H1 (cell line): ENCODE data around the gene PRG3. TPM values are rescaled to one million over a fixed set of nuclear protein-coding genes. Genes with fewer than 3 reads are reported as not detected.

ENCODE experiments used
- CTCF ChIA-PET: fragments of 300-600 bp; sonication (Branson Sonifier 250); formaldehyde crosslinking; loops from one replicate; lab custom pipeline; 2021; ENCODE audit not compliant: partially characterized antibody; lab: Charles Lee
- POLR2A ChIA-PET: fragments of 300-600 bp; sonication (Branson Sonifier 250); formaldehyde crosslinking; loops from one replicate; lab custom pipeline; 2021; ENCODE audit warnings: inconsistent platforms; ENCODE audit not compliant: partially characterized antibody; lab: Charles Lee
- DNase-seq, 2 experiments: peaks; one replicate each; pipeline versions ENCODE4 v3.0.0 to v3.0.0-alpha.2; 2010 to 2022; ENCODE audit warnings: low spot score in 2 of 2, low read depth in 1 of 2, mixed read lengths in 1 of 2
- FAIRE-seq: peaks from 2 replicates; lab custom pipeline; 2011; peaks lifted over from hg19 to GRCh38; lab: Jason Lieb, UNC
- H2AFZ ChIP-seq: 2 replicates; pipeline ENCODE4 v1.8.1; 2012; ENCODE audit warnings: low read length, inconsistent platforms
- H2AK5ac ChIP-seq: 2 replicates; pipeline ENCODE4 v1.6.1; 2013; ENCODE audit warnings: low read depth, low read length
- H2BK120ac ChIP-seq: replicated peaks from 2 replicates; pipeline ENCODE3; 2013; ENCODE audit warnings: low read depth, low read length, inconsistent platforms
- H2BK12ac ChIP-seq: 2 replicates; pipeline ENCODE4 v1.6.1; 2013; ENCODE audit warnings: low read depth, low read length
- H2BK15ac ChIP-seq: 2 replicates; pipeline ENCODE4 v1.6.1; 2013; ENCODE audit warnings: low read length
- H2BK20ac ChIP-seq: 2 replicates; pipeline ENCODE4 v1.6.1; 2013; ENCODE audit warnings: low read length
- H2BK5ac ChIP-seq: 2 replicates; pipeline ENCODE4 v1.6.1; 2013; ENCODE audit warnings: low read depth, low read length
- H3K14ac ChIP-seq: 2 replicates; pipeline ENCODE4 v1.6.1; 2013; ENCODE audit warnings: inconsistent platforms; ENCODE audit not compliant: insufficient read length
- H3K18ac ChIP-seq: 2 replicates; pipeline ENCODE4 v1.6.1; 2013; ENCODE audit warnings: low read length; ENCODE audit errors: extremely low read depth
- H3K23ac ChIP-seq: 2 replicates; pipeline ENCODE4 v1.6.1; 2013; ENCODE audit warnings: inconsistent platforms; ENCODE audit not compliant: insufficient read length
- H3K23me2 ChIP-seq: 2 replicates; pipeline ENCODE4 v1.6.1; 2013; ENCODE audit warnings: low read depth, low read length
- H3K27ac ChIP-seq: 2 replicates; pipeline ENCODE4 v1.6.1; 2011; ENCODE audit warnings: low read depth, low read length, inconsistent platforms
- H3K27me3 ChIP-seq, 4 experiments: replicated peaks in 1 of 4; 1 replicate in 1 of 4; 2 replicates in 3 of 4; pipeline versions ENCODE4 v1.6.1 to v1.8.1; 2011 to 2013; ENCODE audit warnings: low read length in 3 of 4, mild to moderate bottlenecking in 3 of 4, inconsistent platforms in 2 of 4, mixed read lengths in 2 of 4, moderate library complexity in 1 of 4; ENCODE audit not compliant: control insufficient read depth in 3 of 4, insufficient read depth in 3 of 4; ENCODE audit errors: extremely low read depth in 1 of 4
- H3K36me3 ChIP-seq, 4 experiments: 2 replicates each; pipeline versions ENCODE4 v1.6.1 to v1.8.1; 2011 to 2013; ENCODE audit warnings: mild to moderate bottlenecking in 4 of 4, low read length in 3 of 4, moderate library complexity in 2 of 4, control low read depth in 1 of 4, inconsistent platforms in 1 of 4; ENCODE audit not compliant: insufficient read depth in 4 of 4, control insufficient read depth in 2 of 4
- H3K4ac ChIP-seq: replicated peaks from 2 replicates; pipeline ENCODE3; 2013; ENCODE audit warnings: low read length, low read depth, mixed read lengths, inconsistent platforms; ENCODE audit not compliant: insufficient read length
- H3K4me1 ChIP-seq, 4 experiments: replicated peaks in 1 of 4; 1 replicate in 1 of 4; 2 replicates in 3 of 4; pipeline versions ENCODE4 v1.6.1 to v1.8.1; 2011 to 2013; ENCODE audit warnings: low read length in 3 of 4, inconsistent platforms in 2 of 4, mixed read lengths in 1 of 4; ENCODE audit not compliant: insufficient read depth in 4 of 4, control insufficient read depth in 3 of 4
- H3K4me2 ChIP-seq, 2 experiments: 2 replicates each; pipeline versions ENCODE4 v1.6.1 to v1.8.1; 2011 to 2013; ENCODE audit warnings: low read depth in 2 of 2, low read length in 2 of 2, control low read depth in 1 of 2, inconsistent platforms in 1 of 2, mild to moderate bottlenecking in 1 of 2; ENCODE audit not compliant: insufficient read depth in 1 of 2
- H3K4me3 ChIP-seq, 4 experiments: fragments of 200-600, 300-600 bp in 1 of 4; sonication (generic), shearing (Covaris generic), sonication (Bioruptor Twin) in 1 of 4; 2 replicates each; pipeline versions ENCODE4 v1.5.1 to v1.8.1; 2011 to 2016; ENCODE audit warnings: low read length in 4 of 4, low read depth in 3 of 4, control low read depth in 2 of 4, inconsistent platforms in 2 of 4, mild to moderate bottlenecking in 2 of 4, mixed read lengths in 1 of 4, moderate library complexity in 1 of 4; ENCODE audit not compliant: insufficient read depth in 2 of 4; ENCODE audit errors: extremely low read depth in 1 of 4
- H3K56ac ChIP-seq: replicated peaks from 2 replicates; pipeline ENCODE3; 2013; ENCODE audit warnings: low read depth, mild to moderate bottlenecking, mixed read lengths, low read length, inconsistent platforms; ENCODE audit not compliant: insufficient read length
- H3K79me1 ChIP-seq: 2 replicates; pipeline ENCODE4 v1.6.1; 2013; ENCODE audit warnings: low read depth, low read length, control low read depth
- H3K79me2 ChIP-seq, 2 experiments: 2 replicates each; pipeline versions ENCODE4 v1.6.1 to v1.8.1; 2012 to 2013; ENCODE audit warnings: low read length in 2 of 2, mild to moderate bottlenecking in 2 of 2, inconsistent platforms in 1 of 2; ENCODE audit not compliant: insufficient read depth in 2 of 2, control insufficient read depth in 1 of 2
- H3K9ac ChIP-seq, 4 experiments: replicated peaks in 1 of 4; 1 replicate in 1 of 4; 2 replicates in 3 of 4; pipeline versions ENCODE4 v1.6.1 to v1.8.1; 2011 to 2013; ENCODE audit warnings: low read depth in 3 of 4, low read length in 3 of 4, control low read depth in 2 of 4, mild to moderate bottlenecking in 2 of 4, moderate library complexity in 2 of 4, inconsistent platforms in 1 of 4; ENCODE audit errors: extremely low read depth in 1 of 4
- H3K9me3 ChIP-seq, 2 experiments: 2 replicates each; pipeline versions ENCODE4 v1.6.1 to v1.8.1; 2012 to 2013; ENCODE audit warnings: mild to moderate bottlenecking in 2 of 2, moderate library complexity in 2 of 2, control low read depth in 1 of 2, inconsistent platforms in 1 of 2, low read depth in 1 of 2, low read length in 1 of 2, mixed read lengths in 1 of 2; ENCODE audit not compliant: insufficient read depth in 2 of 2
- H4K20me1 ChIP-seq, 2 experiments: replicated peaks in 1 of 2; 2 replicates each; pipeline versions ENCODE3 to v1.8.1; 2011 to 2013; ENCODE audit warnings: inconsistent platforms in 2 of 2, low read length in 2 of 2, mild to moderate bottlenecking in 1 of 2; ENCODE audit not compliant: insufficient read depth in 2 of 2, control insufficient read depth in 1 of 2
- H4K5ac ChIP-seq: 2 replicates; pipeline ENCODE4 v1.6.1; 2013; ENCODE audit warnings: low read length, low read depth, mixed read lengths, inconsistent platforms; ENCODE audit not compliant: insufficient read length
- H4K8ac ChIP-seq: 2 replicates; pipeline ENCODE4 v1.8.0; 2013; ENCODE audit warnings: mild to moderate bottlenecking, moderate library complexity, low read length, inconsistent platforms; ENCODE audit not compliant: insufficient read depth; ENCODE audit errors: extremely low read depth
- H4K91ac ChIP-seq: replicated peaks from 2 replicates; pipeline ENCODE3; 2013; ENCODE audit warnings: low read length, mixed read lengths, inconsistent platforms; ENCODE audit not compliant: insufficient read length
- BACH1 ChIP-seq: IDR thresholded peaks from 2 replicates; pipeline ENCODE4 v1.6.1; 2012; ENCODE audit warnings: low read length, improper control_type of control experiment
- RAD21 ChIP-seq, 2 experiments: IDR thresholded peaks in 1 of 2; conservative IDR thresholded peaks in 1 of 2; 2 replicates each; pipeline ENCODE4 v1.6.1; 2011; ENCODE audit warnings: low read depth in 2 of 2, low read length in 2 of 2, improper control_type of control experiment in 1 of 2, inconsistent platforms in 1 of 2, mild to moderate bottlenecking in 1 of 2, moderate library complexity in 1 of 2
- SIN3A ChIP-seq, 2 experiments: IDR thresholded peaks in 1 of 2; conservative IDR thresholded peaks in 1 of 2; 2 replicates each; pipeline ENCODE4 v1.6.1; 2011 to 2012; ENCODE audit warnings: low read length in 2 of 2, improper control_type of control experiment in 1 of 2, low read depth in 1 of 2, mild to moderate bottlenecking in 1 of 2
- SP2 ChIP-seq: IDR thresholded peaks from 2 replicates; pipeline ENCODE4 v1.6.1; 2012; ENCODE audit warnings: mild to moderate bottlenecking, low read length, inconsistent platforms
- TEAD4 ChIP-seq: IDR thresholded peaks from 2 replicates; pipeline ENCODE4 v1.6.1; 2012; ENCODE audit warnings: low read depth, low read length, inconsistent platforms, mixed read lengths
- WGBS, 2 experiments: shearing (Covaris generic) in 1 of 2; methylation state at CpG; one replicate each; pipeline versions ENCODE4 v1.1.6 to v1.1.7; 2013 to 2015; ENCODE audit warnings: low lambda C conversion rate in 2 of 2, mixed read lengths in 2 of 2, inconsistent platforms in 1 of 2, low coverage in 1 of 2, missing lambda C conversion rate in 1 of 2; ENCODE audit not compliant: insufficient replicate concordance in 2 of 2, insufficient coverage in 1 of 2, insufficient read length in 1 of 2; ENCODE audit errors: extremely low coverage in 1 of 2, missing lambda C conversion rate in 1 of 2; 5-methylcytosine and 5-hydroxymethylcytosine counted together
- polyA plus RNA-seq, 7 experiments: library from polyadenylated mRNA; depleted of rRNA in 3 of 7; stranded (reverse) in 5 of 7; unstranded in 2 of 7; fragments of >200 nt in 5 of 7; fragments of 200-250 nt in 2 of 7; gene quantifications; 1 replicate in 5 of 7; 2 replicates in 1 of 7; 4 replicates in 1 of 7; pipeline versions ENCODE4 v1.2.1 to v1.2.3, GENCODE V29; 2011 to 2013; ENCODE audit warnings: missing spikeins in 2 of 7, mixed read lengths in 2 of 7
- total RNA-seq: library from RNA; stranded (reverse); fragmentation: NEBNext Ultra II Directional; extraction: Animal tissue kit (Norgen Biotek cat#: 25700); gene quantifications from 2 replicates; pipeline ENCODE4 v1.2.1, GENCODE V29; 2021
- TF ChIP-seq, protein P1 (sequence below): IDR thresholded peaks from 2 replicates; pipeline ENCODE4 v1.6.1; 2012; ENCODE audit warnings: inconsistent platforms
- TF ChIP-seq, protein P2 (sequence below): IDR thresholded peaks from 2 replicates; pipeline ENCODE4 v1.6.1; 2012; ENCODE audit warnings: inconsistent platforms
- TF ChIP-seq, protein P3 (sequence below): IDR thresholded peaks from 2 replicates; pipeline ENCODE4 v1.6.1; 2011; ENCODE audit warnings: low read length, improper control_type of control experiment

The PRG3 gene
- total and polyA plus RNA-seq, 2 of the 8 experiments (the other 6 are each of a cell fraction or from before 2014, with no cell fraction given), result not detected

DNA sequence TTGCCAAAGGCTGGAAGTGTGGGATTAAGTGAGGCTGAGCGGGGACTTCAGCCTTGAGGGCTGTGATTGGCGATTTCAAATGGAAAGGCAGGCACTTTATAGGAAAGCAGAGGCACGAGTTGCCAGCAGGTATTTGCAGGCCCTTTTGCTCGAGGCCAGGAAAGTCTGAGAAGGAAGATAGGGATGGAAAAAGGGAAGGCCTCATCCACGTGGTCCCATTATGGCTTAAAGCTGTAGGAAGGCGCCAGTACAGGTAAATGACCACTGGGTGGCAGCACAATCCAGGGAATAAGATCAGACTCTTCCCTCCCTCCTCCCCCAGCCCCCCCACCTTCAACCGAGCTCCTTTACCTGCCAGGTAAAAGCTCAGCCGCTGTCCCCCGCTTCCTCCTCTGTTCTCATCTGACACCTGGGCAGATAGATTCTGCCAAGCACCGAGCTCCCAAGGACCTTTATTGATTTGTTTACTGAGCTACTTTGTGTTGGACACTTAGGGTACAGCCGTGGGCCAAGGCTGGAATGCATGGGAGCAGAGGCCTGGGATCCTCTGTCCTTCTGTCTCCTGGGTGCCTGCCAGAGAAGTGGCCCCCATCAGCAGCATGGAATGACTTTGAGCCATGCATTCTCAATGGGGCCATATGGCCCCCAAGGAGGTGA, 35.3 kb downstream of the PRG3 start:
- Histone ChIP-seq H3K4me2 (peak overlapping the region in 1 of 2 experiments; percentile 45; a peak in 3 of 4 replicates), H2BK120ac (peak overlapping the region; percentile 8), H3K36me3 (no peaks in the 10 kb centered on the region), H3K23ac (no peak overlapping the region), H3K27ac (no peak overlapping the region), H3K4me3 (no peak overlapping the region), H3K9me3 (no peaks in the 10 kb centered on the region), H3K4me1 (peaks cover 5 to 15% (median 8%) of the 10 kb centered on the region in 4 experiments; a peak in 6 of 7 replicates), H3K18ac (no peak overlapping the region), H2AK5ac (no peak overlapping the region), H2BK15ac (no peak overlapping the region), H3K14ac (no peak overlapping the region), H2BK5ac (no peak overlapping the region), H3K56ac (no peak overlapping the region), H2BK12ac (peak overlapping the region; percentile 68), H2BK20ac (0 out of 2 replicates have a peak overlapping the region, but pooled peaks have one; percentile 87), H3K9ac (0 out of 7 replicates have a peak overlapping the region, but pooled peaks of 1 of the 4 experiments have one; percentile 4), H4K5ac (no peak overlapping the region), H3K27me3 (peaks cover 0 to 6% (median 4%) of the 10 kb centered on the region in 4 experiments; a peak in 4 of 7 replicates), H3K23me2 (peaks cover 3% of the 10 kb centered on the region), H4K91ac (peak overlapping the region; percentile 82), H4K8ac (peak overlapping the region; percentile 29; the same call in 1 of the 2 replicates), H4K20me1 (no peaks in the 10 kb centered on the region), H2AFZ (peak overlapping the region; percentile 88), H3K4ac (no peak overlapping the region), H3K79me1 (no peaks in the 10 kb centered on the region), H3K79me2 (no peaks in the 10 kb centered on the region)
- FAIRE-seq (peak; percentile 98), DNase-seq (peak in 1 of 2 experiments; percentile 85)
- WGBS, 2 experiments, result 21% methylated on average over 11 of the region's 11 CpGs; no CpG with 5 or more reads in 1 of the 2 experiments
- ChIA-PET POLR2A (interaction anchor here (0.6 to 45.7 kb wide), 10 partner anchors 10 to 308 kb away, joined by 3 to 1279 read pairs (median 4); partner anchors contain the start of genes RTN4RL2, SSRP1, TNKS1BP1 and YPEL4), CTCF (interaction anchor here (0.6 to 6.3 kb wide), 27 partner anchors 11 to 670 kb away, joined by 3 to 49 read pairs (median 4); partner anchors contain the start of gene RTN4RL2)
- TF ChIP-seq, protein P1, sequence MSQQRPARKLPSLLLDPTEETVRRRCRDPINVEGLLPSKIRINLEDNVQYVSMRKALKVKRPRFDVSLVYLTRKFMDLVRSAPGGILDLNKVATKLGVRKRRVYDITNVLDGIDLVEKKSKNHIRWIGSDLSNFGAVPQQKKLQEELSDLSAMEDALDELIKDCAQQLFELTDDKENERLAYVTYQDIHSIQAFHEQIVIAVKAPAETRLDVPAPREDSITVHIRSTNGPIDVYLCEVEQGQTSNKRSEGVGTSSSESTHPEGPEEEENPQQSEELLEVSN, result peak; percentile 53; the same call in 1 of the 2 replicates
- TF ChIP-seq BACH1 (no peak), TEAD4 (no peak), SP2 (no peak), SIN3A (conservative IDR thresholded peaks at IDR 0.05 in 1 of 2, IDR thresholded peaks at IDR 0.05 in 1 of 2; ENCODE audit: low read depth in 1 of 2, low read length in 2 of 2) (0 out of 4 replicates have a peak, but pooled peaks of 1 of the 2 experiments have one; percentile 59), RAD21 (IDR thresholded peaks at IDR 0.05 in 1 of 2, conservative IDR thresholded peaks at IDR 0.05 in 1 of 2; ENCODE audit: low read depth in 2 of 2, low read length in 2 of 2) (peak; percentile 84 to 89)
- TF ChIP-seq, protein P2, sequence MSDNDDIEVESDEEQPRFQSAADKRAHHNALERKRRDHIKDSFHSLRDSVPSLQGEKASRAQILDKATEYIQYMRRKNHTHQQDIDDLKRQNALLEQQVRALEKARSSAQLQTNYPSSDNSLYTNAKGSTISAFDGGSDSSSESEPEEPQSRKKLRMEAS, result peak; percentile 92
- TF ChIP-seq, protein P3, sequence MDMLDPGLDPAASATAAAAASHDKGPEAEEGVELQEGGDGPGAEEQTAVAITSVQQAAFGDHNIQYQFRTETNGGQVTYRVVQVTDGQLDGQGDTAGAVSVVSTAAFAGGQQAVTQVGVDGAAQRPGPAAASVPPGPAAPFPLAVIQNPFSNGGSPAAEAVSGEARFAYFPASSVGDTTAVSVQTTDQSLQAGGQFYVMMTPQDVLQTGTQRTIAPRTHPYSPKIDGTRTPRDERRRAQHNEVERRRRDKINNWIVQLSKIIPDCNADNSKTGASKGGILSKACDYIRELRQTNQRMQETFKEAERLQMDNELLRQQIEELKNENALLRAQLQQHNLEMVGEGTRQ, result peak; percentile 26; the same call in 1 of the 2 replicates
